K562 (cell line): ENCODE data around the gene HOXB4. TPM values are rescaled to one million over a fixed set of nuclear protein-coding genes. Genes with fewer than 3 reads are reported as not detected.

Experiments
- BRD9 ChIP-seq: fragments of 450-650 bp; IDR thresholded peaks from 2 replicates; pipeline ENCODE4 v1.6.1; 2018; ENCODE audit warnings: low read depth; ENCODE audit not compliant: partially characterized antibody
- CREM ChIP-seq: IDR thresholded peaks from 2 replicates; pipeline ENCODE4 v1.6.1; 2014; ENCODE audit warnings: antibody characterized with exemption, low read depth
- E4F1 ChIP-seq: fragments of 250-450 bp; sonication (Bioruptor Pico); IDR thresholded peaks from 2 replicates; pipeline ENCODE4 v1.5.0; 2021; ENCODE audit warnings: mild to moderate bottlenecking, borderline replicate concordance
- ETV1 ChIP-seq: fragments of 450-650 bp; conservative IDR thresholded peaks from 2 replicates; pipeline ENCODE4 v1.6.1; 2016; ENCODE audit warnings: missing genetic modification characterization, control low read depth, low read depth, missing compliant biosample characterization
- HCFC1 ChIP-seq: IDR thresholded peaks from 2 replicates; pipeline ENCODE4 v1.6.1; 2012; ENCODE audit warnings: low read depth, low read length, improper control_type of control experiment
- HEY1 ChIP-seq: fragments of 250-450 bp; sonication (Bioruptor Pico); IDR thresholded peaks from 2 replicates; pipeline ENCODE4 v1.5.0; 2020; ENCODE audit warnings: mild to moderate bottlenecking, moderate library complexity, borderline replicate concordance
- KDM4B ChIP-seq, 2 experiments: fragments of 450-650 bp in 1 of 2; sonication (generic) in 1 of 2; IDR thresholded peaks; 2 replicates each; pipeline ENCODE4 v1.6.1; 2016 to 2017; ENCODE audit warnings: borderline replicate concordance in 2 of 2, antibody characterized with exemption in 1 of 2, low read depth in 1 of 2, mild to moderate bottlenecking in 1 of 2
- MECOM ChIP-seq: fragments of 250-450 bp; sonication (Bioruptor Pico); IDR thresholded peaks from 2 replicates; pipeline ENCODE4 v1.8.0; 2022; ENCODE audit warnings: inconsistent platforms
- PHF8 ChIP-seq: fragments of 200-600 bp; sonication (generic); IDR thresholded peaks from 2 replicates; pipeline ENCODE4 v1.6.1; 2012; ENCODE audit warnings: mixed run types, mild to moderate bottlenecking, inconsistent platforms, low read length, moderate library complexity, borderline replicate concordance
- POLR3A ChIP-seq: IDR thresholded peaks from 2 replicates; pipeline ENCODE4 v1.6.1; 2011; ENCODE audit warnings: borderline replicate concordance, mild to moderate bottlenecking, moderate library complexity; ENCODE audit not compliant: insufficient read length, insufficient read depth; ENCODE audit errors: extremely low read depth
- PPARD ChIP-seq: fragments of 250-450 bp; sonication (Bioruptor Pico); IDR thresholded peaks from 2 replicates; pipeline ENCODE4 v1.8.0; 2022; ENCODE audit warnings: inconsistent platforms, mild to moderate bottlenecking, moderate library complexity
- REST ChIP-seq, 2 experiments: fragments of 450-650 bp; formaldehyde crosslinking in 1 of 2; IDR thresholded peaks; 2 replicates each; pipeline versions ENCODE4 v1.4.0 to v1.6.1; 2014 to 2020; ENCODE audit warnings: mild to moderate bottlenecking in 2 of 2, borderline replicate concordance in 1 of 2, low read depth in 1 of 2
- RNF2 ChIP-seq: sonication (generic); IDR thresholded peaks from 2 replicates; pipeline ENCODE4 v1.6.1; 2016
- SRSF7 ChIP-seq: fragments of 200-400 bp; formaldehyde crosslinking; optimal IDR thresholded peaks from 2 replicates; pipeline ENCODE3; 2017; ENCODE audit warnings: mild to moderate bottlenecking, low read depth, low read length
- TAF9B ChIP-seq: fragments of 450-650 bp; IDR thresholded peaks from 2 replicates; pipeline ENCODE4 v1.6.1; 2018; ENCODE audit warnings: mild to moderate bottlenecking; ENCODE audit not compliant: partially characterized antibody
- ZFP30 ChIP-seq: fragments of 250-450 bp; sonication (Bioruptor Pico); IDR thresholded peaks from 2 replicates; pipeline ENCODE4 v1.8.0; 2022; ENCODE audit warnings: moderate library complexity, mild to moderate bottlenecking, inconsistent platforms, borderline replicate concordance
- ZNF79 ChIP-seq: fragments of 250-450 bp; sonication (Bioruptor Pico); IDR thresholded peaks from 2 replicates; pipeline ENCODE4 v1.4.0; 2020; ENCODE audit warnings: low read depth, mild to moderate bottlenecking, moderate library complexity
- polyA plus RNA-seq, 8 experiments: library from polyadenylated mRNA; depleted of rRNA in 4 of 8; stranded (reverse) in 5 of 8; unstranded in 3 of 8; fragments of >200 nt; fragmentation: Nextera tagmentation in 2 of 8; fragmentation: Illumina TruSeq in 1 of 8; extraction: Ambion mirVana in 2 of 8; extraction: Trizol in 1 of 8; gene quantifications; 2 replicates each; pipeline versions ENCODE4 v1.2.1 to v1.2.3, GENCODE V29; 2011 to 2014; ENCODE audit warnings: inconsistent platforms in 1 of 8, missing spikeins in 1 of 8
- total RNA-seq, 7 experiments: library from RNA; depleted of rRNA in 6 of 7; stranded (reverse); fragments of >200 nt in 6 of 7; fragmentation: Illumina TruSeq in 2 of 7; extraction: Trizol in 2 of 7; gene quantifications; 2 replicates each; pipeline versions ENCODE4 v1.2.1 to v1.2.3, GENCODE V29; 2011 to 2021; ENCODE audit warnings: low replicate concordance in 1 of 7

The HOXB4 gene
- total and polyA plus RNA-seq, 9 of the 15 experiments (the other 6 are each of a cell fraction or from before 2014, with no cell fraction given): 1.6 to 34.9 (median 14.9) TPM

GRCh38 chr17:48576479-48577309, 1.5 kb downstream of the HOXB4 start (continued):
- TF ChIP-seq E4F1 (CRISPR knock-in tag): no peak
- TF ChIP-seq ZNF79: no peak
- peak; percentile 3; the same call in 1 of the 2 replicates for TF ChIP-seq CREM
- no peak for TF ChIP-seq HEY1 (CRISPR knock-in tag)
- no peak; the same call in 1 of the 2 replicates for TF ChIP-seq PHF8
- no peak for TF ChIP-seq KDM4B (IDR thresholded peaks at IDR 0.05; ENCODE audit: borderline replicate concordance in 2 of 2, low read depth in 1 of 2)
- no peak for TF ChIP-seq POLR3A
- no peak for TF ChIP-seq PPARD (CRISPR knock-in tag)
- no peak for TF ChIP-seq HCFC1
- peak; percentile 5; the same call in 1 of the 2 replicates for TF ChIP-seq REST (IDR thresholded peaks at IDR 0.05; ENCODE audit: borderline replicate concordance)
- no peak for TF ChIP-seq REST (CRISPR knock-in tag; IDR thresholded peaks at IDR 0.05; ENCODE audit: low read depth)
- TF ChIP-seq SRSF7: no peak
- 0 out of 2 replicates have a peak, but pooled peaks have one; percentile 21 for TF ChIP-seq ETV1 (tag)
- no peak for TF ChIP-seq MECOM
- 0 out of 2 replicates have a peak, but pooled peaks have one; percentile 32 for TF ChIP-seq RNF2
- peak; percentile 24 for TF ChIP-seq TAF9B
- TF ChIP-seq BRD9: no peak
- no peak for TF ChIP-seq ZFP30 (CRISPR knock-in tag)
